Stimulated activated CD8-positive, alpha-beta memory T cell treated with anti-CD3 and anti-CD28 coated beads, Interleukin-15, amount 100 ng/mL, for 24 hours (primary cell): ENCODE measurements around the gene ROR2.

Source experiments
- DNase-seq: peaks from one replicate; pipeline ENCODE4 v3.0.0-alpha.2; 2020; ENCODE audit warnings: low read depth

The ROR2 gene

DNA sequence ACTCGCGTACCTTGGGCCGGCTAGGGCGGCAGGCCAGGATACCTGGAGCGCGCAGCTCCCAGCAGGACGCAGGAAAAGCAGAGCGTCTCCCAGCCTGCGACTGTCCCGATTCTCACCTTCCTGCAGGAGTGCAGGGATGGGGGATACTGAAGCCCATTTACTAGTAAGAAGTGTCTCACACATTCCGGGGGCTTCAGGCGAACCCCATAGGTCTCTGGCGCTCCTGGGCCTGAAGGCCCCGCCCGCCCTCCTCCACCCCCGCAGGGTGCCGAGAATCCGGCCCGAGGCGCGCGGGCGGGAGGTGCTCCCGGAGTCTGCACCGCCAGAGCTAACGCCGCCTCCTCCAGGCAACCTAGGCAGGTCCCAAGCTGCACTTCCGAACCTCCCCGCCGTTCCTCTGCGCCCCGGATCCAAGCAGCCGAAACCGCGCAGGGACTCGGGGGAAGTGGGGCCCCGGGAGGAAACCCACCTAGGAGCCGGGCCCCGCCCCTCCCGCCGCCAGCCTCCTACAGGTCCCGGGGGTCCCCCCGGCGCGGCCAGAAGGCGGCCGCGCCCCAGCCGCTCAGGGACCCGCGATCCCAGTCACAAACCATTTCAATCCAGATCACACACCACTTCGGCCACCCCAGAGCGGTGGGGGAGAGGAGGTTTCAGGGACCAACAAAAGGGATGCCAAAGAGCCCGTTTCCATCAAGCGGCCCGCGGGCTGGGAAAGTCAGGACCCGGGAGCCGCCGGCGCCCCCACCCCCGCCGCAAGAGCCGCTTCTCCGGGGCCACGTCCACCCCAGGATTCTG lies 1.2 kb downstream of the ROR2 start:
- DNase-seq: no peak

DNA sequence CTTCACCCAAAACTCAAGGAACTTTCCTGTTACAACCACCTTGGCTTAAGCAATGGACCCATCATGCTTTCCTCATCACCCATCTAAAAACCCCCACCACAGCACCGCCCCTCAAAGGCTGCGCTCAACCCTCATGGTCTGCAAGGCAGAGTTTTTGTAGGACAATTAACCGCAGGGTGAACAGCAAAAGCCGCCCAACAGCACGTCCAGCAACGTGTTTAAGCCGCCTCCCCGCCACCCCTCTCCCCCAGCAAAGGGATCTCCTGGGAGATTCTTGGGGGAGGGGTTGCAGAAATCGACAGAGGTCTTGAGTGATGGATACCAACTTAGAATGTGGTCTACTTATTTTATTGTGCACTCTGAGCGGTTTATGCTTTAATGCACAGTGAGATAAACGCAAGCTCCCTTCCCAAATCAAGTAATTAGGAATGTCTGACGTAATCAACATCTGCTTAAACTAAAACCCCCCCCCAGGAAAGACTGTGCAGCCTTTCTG lies 1.9 kb downstream of the ROR2 start:
- no peak for DNase-seq

DNA sequence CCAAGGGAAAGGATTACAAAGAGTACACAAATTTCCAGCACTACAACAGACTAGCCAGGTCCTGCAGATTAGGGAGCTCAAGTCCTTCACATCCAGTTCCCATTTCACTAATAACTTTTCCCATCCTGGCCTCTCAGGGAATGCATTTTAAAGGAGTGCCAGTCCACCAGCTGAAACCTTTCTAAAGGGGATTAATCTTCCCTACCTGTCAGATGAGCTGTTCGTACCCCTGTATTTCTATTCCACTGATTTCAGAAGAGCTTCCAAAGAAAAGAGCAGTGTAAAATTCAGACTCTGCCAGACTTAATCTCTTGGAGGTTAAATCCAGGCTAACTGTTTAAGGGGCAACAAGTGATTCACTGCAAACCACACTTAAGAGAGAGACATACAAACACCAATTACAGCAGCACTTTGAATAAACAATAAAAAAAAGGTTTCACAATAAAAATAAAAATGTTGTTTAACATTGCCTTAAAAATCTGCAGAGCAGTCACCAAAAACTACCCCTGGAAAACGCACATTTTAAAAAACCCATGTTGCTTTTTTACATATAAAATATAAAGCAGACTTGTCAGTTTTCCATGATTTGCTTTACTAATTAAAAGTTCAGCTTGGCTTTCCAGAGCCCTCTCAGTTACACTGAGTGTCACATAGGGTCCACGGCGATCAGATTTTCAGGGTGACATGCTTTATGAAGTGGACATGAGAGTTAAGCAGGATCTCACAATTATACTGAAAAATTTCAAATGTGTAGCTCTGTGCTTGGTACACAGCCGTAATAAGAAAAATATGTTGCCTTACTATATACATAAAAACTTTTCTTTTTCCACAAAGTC lies 3.2 kb downstream of the ROR2 start:
- no peak for DNase-seq

DNA sequence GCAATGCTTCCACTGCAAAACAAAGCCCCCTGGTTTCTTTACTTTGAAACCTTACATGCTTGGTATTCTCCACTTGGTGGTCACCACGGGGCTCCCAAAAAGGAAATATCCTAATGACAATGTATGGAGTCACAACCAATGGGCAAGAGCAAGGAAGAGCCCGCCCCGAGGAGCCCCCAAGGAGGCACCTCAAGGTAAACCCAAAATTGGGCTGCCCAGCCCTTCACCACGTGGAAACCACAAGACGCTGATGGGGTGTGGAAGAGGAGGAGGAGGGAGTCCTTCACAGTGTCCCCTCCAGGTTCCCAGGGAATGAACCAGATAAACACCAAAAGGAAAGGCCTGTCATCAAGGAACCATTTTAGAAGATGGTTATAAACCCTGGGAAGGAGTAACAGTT lies 3.8 kb downstream of the ROR2 start:
- no peak for DNase-seq

DNA sequence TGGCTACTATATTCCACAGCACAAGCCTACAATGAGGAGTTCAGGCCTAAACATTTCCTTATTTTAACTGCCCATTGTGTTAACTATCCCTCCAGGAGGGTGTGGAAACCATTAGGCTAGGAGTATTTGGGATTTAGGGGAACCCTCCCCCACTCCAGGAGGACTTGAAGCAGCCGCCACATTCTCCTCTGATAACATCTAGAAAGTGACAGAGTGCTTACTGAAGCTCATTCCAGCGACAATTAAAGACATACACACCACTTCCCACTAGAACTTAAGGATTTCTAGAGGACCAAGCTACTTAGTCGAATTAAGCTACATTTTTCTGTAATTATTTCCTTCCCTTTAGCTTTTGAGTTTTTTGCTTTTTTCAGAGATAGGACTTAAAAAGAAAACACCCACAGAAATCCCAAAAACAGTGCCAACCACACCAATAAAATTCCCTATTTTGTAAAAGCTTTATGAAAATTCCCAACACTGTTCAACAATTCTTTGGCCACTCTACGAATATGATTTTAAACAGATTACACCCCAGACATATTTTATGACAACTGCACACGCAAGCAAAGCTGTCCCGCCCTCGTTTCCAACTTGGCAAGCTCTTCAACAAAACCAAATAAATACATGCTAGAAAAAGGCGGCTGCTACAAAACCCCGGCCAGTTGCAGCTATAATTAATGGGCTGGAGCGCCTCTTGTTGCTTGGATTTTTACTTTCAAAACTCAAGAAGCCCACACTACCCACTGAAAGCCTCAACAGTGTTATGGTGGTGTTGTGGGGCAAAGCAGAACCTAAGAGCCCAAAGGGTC lies 4.5 kb downstream of the ROR2 start:
- no peak for DNase-seq

DNA sequence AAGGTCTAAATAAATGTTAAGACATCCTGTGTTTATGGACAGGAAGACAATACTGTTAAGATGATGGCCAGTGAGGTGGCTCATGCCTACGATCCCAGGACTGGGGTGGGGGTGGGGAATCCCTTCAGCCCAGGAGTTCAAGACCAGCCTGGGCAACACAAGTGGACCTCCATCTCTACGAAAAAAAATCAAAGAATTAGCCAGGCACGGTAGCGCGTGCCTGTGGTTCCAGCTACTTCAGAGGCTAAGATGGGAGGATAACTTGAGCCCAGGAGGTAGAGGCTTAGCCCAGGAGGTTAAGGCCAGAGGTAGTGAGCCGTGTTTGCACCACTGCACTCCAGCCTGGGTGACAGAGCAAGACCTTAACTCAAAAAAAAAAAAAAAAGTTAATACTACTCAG lies 5.3 kb downstream of the ROR2 start:
- no peak for DNase-seq

DNA sequence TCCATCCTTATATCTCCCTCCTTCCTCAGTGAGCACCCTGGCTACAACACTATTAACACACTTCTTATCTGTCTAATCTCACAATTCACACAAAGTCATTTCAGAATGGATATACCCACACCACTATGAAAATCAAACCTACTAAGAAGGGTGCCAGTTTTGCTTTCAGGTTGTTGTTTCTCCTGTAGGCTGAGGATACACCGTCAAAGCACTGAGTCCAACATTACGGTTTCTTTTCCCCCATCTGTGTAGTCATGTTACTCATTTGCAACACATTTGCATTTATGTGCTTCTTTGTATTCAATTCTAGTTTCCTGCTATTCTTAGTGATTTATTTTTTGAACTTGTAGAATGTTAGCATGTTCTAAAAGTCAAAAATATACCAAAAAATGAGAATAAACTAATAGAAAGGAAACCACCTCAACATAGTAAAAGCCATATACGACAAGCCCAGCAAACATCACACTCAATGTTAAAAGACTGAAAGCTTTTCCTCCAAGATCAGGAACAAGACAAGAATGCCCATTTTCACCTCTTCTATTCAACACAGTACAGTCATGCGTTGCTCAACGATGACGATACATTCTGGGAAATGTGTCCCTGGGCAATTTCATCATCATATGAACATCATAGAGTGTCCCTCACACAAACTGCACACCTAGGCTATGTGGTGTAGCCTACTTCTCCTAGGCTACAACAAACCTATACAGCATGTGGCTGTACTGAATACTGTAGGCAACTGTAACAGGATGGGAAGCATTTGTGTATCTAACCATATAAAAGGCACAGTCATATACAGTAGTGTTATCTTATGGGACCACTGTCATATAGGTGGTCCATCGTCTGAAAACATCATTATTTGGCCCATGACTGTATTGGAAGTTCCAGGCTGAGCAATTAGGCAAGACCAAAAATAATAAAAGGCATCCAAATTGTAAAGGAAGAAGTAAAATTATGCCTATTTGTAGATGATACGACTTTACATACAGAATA lies 6.3 kb downstream of the ROR2 start:
- no peak for DNase-seq

DNA sequence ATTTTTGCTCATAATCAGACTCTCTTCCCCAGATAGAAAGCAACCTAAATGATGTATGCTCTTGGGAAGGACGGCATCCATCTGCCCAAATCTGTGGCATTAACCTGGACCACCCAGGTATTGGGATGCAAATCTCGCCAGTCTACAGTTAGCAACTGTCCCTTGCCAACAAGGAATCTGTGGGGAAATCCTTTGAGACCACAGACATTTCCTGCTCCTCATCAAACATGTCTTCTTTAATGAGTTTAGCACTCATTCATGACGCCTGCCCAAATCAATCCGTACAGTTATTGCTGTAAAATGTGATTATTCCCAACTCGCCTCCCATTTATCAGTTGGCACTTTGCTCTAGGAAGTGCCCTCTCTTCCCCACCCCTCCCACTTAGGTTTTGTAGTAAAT lies 7.8 kb downstream of the ROR2 start:
- no peak for DNase-seq

DNA sequence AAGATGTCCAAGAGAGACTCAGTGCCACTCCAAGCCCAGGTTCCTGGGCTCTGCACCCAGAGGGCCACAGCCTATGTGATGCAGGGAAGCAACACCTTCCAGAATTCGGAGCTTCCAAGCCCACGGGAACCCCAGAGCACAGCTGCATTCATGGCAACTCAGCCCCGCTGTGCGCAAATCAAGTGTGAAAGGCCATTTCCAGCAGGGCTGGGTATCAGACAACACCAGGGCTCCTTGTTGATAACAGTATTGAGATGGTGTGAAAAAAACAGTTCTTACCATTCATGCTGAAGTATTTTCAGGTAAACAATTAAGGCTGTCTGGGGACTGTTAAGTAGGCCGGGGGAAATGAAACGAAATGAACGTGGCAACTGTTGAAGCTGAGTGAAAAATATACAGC lies 10.1 kb downstream of the ROR2 start:
- no peak for DNase-seq

DNA sequence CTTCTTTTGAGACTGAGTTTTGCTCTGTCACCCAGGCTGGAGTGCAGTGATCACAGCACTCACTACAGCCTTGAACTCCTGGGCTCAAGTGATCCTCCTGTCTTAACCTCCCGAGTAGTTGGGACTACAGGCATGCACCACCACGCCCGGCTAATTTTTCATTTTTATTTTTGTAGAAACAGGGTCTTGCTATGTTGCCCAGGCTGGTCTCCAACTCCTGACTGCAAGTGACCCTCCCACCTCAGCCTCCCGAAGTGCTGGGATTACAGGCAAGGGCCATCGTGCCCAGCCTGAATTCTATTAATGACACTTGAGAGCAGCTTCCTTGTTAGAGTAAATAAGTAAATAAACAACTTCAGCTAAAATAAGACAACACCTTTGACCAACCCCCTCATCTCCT lies 12.3 kb downstream of the ROR2 start:
- DNase-seq: no peak

DNA sequence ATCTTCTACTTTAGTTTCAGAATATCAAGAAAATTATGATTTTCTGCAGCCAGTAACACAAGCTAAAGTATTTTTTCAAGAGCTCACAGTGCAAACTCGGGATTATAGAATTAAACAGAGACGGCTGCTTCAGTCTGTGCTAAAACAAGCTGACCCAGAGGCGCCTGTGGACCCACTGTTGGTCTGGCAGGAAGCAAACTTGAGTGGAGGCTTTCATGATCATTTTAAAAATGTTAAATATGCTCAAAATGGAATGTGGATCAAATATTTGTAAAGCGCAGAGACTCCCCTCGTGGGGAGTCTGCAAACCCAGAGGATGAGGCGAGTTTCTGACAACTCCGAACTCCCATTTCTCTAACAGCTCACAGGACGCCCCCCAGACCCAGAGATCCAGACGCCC lies 13.0 kb downstream of the ROR2 start:
- DNase-seq: no peak

DNA sequence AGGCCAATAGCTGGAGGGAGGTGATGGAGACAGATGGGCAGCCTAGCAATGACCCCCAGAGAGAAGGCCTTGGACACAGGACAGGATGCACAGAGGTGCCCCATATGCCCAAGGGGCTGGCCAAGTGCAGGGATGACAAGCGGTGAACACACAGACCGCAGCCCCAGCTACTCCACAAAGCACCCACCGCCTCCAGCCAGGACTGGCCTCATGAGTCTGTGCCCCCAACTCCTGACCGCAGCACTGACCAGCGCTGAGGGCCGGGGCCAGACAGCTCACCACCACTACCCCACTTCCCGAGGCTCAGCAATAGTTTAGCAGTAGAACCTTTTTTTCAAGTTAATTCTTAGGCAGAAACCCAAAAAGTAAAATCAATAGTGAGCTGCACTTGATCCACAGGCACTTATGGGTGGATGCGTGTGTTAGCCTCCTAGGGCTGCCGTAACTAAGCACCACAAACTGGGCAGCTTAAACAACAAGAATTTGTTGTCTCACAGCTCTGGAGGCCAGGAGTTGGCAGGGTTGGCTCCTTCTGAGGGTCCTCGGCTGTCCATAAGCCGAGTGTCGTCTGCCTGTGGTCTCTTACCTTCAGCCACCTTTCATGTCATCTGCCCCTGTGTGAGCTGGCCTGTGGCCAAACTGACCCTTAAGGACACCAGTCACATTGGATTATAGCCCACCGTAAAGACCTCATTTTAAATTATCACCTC lies 14.1 kb downstream of the ROR2 start:
- DNase-seq: no peak

DNA sequence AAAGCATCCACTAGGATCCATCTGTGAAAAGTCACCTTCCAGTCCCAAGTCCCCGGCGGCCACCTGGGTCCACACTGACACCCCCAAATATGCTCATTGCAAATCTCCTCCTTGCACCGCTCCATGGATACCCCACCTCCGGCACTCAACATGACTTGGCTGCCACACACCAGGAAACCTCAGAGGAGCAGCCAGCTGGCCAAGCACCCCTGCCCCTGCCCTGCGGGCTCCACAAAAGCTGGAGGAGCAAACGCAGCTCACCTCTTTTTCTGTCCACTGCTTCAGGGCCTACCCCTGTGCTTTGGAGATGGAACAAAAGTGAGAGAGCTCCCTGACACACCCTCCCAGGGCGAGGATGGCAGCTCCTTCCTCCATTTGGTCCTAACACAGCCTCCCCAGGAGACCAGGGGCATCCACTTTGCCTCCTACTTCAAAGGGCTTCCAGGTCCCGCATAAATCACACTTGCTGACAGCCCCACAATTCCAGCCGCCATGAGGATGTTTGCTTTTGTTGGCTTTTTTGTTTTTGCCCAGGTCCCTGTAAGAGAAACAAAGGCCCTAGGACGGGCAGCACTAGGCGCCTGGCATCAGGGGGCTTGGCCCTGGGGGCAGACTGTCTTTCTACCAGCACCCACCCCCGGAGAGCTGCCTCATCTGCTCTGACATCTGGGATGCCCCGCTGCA lies 14.8 kb downstream of the ROR2 start:
- no peak for DNase-seq

DNA sequence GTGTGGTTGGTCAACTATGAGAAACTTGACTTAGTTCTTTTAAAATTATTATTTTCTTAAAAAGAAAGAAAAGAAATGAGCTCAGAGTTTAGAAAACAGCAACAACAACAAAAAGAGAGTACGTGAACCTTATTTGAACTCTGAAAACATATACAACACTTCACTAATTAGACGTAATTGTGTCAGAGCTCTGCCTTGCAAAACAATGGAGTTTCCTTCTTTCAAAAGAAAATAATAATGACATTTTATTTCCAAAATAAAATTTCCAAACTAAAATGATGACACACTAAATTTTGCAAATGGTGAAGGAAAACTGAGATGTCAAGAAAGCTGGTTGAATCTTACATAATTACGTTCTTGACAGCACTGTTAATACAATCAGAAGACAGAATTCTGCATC lies 15.4 kb downstream of the ROR2 start:
- no peak for DNase-seq

DNA sequence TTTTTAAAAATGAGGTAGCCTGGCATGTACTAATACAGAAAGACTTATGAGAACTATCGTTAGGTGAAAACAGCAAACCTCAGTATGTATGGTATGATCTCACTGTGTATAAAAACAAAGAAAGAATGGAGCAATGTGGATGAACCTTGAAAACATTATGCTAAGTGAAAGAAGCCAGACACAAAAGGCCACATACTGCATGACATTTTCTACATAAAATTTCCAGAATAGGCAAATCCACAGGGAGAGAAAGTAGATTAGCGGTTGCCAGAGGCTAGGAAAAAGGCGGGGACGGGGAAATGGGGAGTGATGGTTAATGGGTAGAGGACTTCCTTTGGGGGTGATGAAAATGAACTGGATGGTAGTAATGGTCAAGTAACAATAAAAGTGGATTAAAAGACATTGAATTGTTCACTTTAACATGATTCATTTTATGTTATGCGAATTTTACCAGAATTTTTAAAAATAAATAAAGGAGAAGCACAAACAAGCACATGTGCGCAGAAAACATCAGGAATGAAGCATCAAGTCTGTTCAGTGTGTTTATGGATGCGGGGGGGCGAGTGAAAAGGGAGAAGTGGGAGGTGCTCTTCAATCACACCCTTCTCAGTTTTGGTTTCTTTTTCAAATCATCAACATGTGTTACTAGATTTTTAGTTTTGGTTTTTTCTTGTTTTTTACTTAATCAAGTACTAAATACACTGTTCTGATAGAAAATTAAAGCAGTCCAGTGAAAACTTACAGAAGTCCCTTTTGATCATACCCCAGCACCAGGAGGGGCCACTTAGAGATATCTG lies 16.3 kb downstream of the ROR2 start:
- DNase-seq: no peak

DNA sequence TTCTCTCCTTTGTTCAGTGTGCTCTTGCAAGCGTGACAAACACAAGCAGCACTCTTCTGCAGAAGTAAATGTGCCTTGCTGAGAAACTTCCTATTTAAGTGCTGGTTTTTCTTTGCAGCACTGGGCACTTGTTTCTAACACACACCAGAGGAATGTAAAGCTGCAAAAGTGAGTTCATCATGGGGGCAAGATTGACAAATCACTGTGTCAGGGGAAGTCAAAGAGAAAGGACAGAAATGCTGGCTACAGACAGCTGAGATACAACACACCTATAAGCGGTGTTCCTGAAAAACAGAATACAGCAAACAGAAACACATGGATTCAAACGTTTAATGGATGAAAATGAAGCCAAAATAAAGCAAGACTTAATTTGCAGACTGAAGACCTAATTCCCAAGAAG lies 19.6 kb downstream of the ROR2 start:
- DNase-seq: no peak

DNA sequence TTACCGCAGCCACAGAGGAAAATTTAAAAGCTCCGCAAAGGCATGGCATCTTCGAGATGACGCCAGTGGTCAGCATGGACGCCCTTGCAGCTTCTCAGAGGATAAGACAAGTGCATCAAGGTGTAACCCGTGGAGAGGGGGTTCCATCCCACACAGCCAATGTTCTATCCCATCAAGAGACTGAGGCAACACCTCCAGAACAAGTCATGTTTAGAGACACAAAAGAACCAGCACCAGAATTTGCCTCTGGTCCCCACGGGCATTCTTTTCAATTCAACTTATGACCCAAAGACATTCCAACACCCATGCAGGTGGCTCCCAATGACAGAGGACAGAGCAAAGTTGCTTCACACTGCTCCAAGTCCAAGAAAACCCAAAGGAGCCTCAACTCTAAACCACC lies 20.7 kb downstream of the ROR2 start:
- DNase-seq: no peak

DNA sequence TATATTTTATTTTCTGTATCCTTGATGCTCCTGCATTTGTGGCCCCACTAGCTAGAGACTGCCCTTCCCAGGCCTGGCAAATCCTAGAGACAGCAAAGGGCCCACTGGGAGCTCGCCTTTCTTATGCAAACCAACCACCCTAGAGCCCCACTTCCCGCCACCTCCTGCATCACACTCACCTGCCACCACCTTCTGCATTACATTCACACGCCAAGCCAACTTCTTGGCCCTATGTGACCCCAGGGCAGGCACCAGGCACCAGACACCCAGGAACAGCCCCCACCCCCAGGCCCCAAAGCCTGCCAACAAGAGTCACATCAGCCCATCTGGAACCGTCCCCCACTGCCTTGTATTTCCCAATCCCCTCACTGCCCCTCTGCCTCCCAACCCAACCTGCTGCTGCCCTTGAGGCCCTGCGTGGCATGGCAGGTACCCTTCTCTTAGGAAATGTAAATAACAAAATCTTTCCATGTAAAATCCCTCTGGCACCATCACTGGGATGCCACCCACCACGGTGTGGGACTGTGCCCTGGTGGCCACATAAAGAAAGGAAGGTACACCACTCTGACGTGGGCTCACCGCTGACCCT lies 22.0 kb downstream of the ROR2 start:
- DNase-seq: no peak

DNA sequence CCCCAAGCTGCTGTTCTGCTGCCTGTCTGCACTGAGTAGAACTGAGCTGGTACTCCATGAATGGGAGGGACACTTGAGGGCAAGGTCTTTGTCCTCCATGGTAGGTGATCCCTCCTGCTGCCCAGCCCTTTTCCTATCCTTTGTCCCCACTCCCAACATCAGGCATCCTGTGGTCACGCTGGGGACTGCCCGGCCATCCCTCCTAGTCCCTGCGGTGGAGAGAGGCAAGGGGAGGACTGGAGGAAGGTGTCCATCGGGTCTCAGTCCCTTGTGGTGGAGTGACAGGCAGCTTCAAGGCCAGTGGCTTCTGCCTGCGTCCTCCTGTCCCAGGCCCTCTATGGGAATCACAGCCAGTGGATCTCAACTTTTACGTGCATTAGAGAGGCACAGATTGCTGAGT lies 25.9 kb downstream of the ROR2 start:
- no peak for DNase-seq
